GM23248 (cell line): ENCODE data around the gene GPR108.

Source experiments
- EZH2 ChIP-seq: fragments of 200-600 bp; sonication (generic); IDR thresholded peaks from 2 replicates; pipeline ENCODE4 v1.6.1; 2018; ENCODE audit warnings: antibody characterized with exemption, mild to moderate bottlenecking; ENCODE audit not compliant: insufficient read depth, poor library complexity, severe bottlenecking
- EZH2phosphoT487 ChIP-seq: fragments of 200-600 bp; sonication (generic); IDR thresholded peaks from 2 replicates; pipeline ENCODE4 v1.6.1; 2018; ENCODE audit warnings: antibody characterized with exemption, moderate library complexity, mild to moderate bottlenecking, low read depth; ENCODE audit not compliant: insufficient read depth

GRCh38 chr19:6709549-6709948 lies 27.8 kb downstream of the GPR108 start:
- TF ChIP-seq EZH2phosphoT487 (no peak), EZH2 (no peak)
